Left cardiac atrium (tissue), 4 donors: ENCODE data around the gene LARP1. TPM values are rescaled to one million over a fixed set of nuclear protein-coding genes. Genes with fewer than 3 reads are reported as not detected.
"Not testable (repeated sequence)": the region's sequence is repeated elsewhere in the genome, so short reads cannot be mapped to it uniquely, and the experiment has no call there.

Experiments used
- ATAC-seq, 2 donors: fragments of 200-7000 bp; cut with Tn5 transposase; one replicate each; pipeline ENCODE4 v1.9.1; 2020; ENCODE audit warnings: mild to moderate bottlenecking in 2 of 2, moderate library complexity in 2 of 2
- DNase-seq: peaks from one replicate; pipeline ENCODE4 v3.0.0-alpha.2; 2020
- intact Hi-C, 2 donors: fragments of 100-400 bp; cut with DNase I; formaldehyde crosslinking; loops; one replicate each; pipeline versions ENCODE4 v1.14.1 to v1.15.1; 2022 to 2023
- total RNA-seq, 2 donors: library from RNA; stranded (reverse); fragmentation: NEBNext Ultra II Directional; extraction: Animal tissue kit (Norgen Biotek cat#: 25700); gene quantifications; one replicate each; pipeline ENCODE4 v1.2.1, GENCODE V29; 2021
- donor health status: DM: no; HTN: yes; CAD: no.
- donor health status: DM: no; HTN: yes; CAD: no; lungs with severe emphysema.
- donor health status: DM: yes; HTN: yes; CAD: no.
- donor health status: Dilated cardiomyopathy.

Gene LARP1
- total RNA-seq, 2 donors from 2014 or later, result 105 to 145 TPM

DNA sequence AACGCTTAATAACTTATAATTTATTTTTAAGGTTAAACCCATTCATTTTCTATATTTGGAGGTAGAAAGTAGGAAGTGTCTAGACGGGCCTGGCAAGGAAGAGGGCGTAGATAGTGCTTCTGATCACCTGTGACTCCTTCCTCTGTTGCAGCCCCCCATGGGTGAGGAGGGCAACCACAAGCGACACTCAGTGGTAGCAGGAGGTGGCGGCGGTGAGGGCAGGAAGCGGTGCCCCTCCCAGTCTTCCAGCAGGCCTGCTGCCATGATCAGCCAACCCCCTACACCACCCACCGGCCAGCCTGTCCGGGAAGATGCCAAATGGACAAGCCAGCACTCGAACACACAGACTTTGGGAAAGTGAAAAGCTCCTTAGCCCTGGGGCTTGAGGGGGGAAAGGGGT lies 58.6 kb downstream of the LARP1 start:
- intact Hi-C loops, result loop anchor here (2.0 to 5.0 kb wide), 2 partner anchors 161 to 163 kb away; no protein-coding TSS in a partner anchor
- DNase-seq (no peak), ATAC-seq (peak in 1 of 2 donors; percentile 6)

DNA sequence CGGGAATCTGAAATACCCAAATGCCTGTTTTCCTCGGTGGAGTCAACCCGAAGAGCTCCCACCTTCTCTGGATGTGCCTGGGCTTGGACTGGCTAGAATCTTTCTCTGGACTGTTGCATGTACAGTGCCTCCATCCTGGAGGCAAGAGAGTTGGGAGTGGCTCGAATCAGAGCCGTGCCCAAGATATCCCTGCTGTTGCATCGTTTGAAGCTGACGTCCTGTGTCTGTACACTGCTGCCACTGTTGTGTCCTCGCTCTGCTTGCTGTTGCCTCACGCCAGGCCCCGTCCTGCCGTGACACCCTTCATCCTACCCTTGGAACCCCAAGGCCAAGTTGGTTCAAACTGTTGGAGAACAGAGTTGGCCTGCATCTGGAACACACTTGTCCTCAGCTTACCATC lies 59.8 kb downstream of the LARP1 start:
- ATAC-seq (no peak), DNase-seq (no peak)
- intact Hi-C loops, result no loop called here

DNA sequence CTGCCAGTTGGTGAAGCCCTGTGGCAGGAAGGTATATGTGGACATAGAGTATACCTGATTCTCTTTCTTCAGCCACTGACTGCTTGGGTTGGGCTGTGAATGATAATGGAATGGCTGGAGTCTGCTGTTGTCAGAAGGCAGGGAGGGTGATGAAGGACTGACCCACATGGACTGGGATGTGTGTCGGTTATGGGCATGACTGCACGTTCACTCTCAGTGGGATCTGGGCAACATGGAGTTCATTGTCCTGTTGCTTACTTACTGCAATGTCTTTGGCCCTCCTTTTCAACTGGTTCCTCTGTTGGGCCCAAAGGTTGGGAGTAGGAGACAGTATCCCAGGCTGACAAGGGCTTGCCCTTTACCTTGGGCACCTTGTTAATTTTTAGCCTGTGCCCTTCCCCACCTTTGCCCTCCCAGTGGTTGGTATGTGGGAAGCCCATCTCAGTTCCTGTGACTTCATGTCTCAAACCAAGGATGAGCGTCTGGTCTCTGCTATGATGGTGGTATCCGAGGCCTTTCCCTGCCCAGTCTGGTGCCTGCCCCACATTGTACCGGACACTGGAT lies 60.6 kb downstream of the LARP1 start:
- ATAC-seq, result no peak
- no peak for DNase-seq
- intact Hi-C loops, result no loop called here

DNA sequence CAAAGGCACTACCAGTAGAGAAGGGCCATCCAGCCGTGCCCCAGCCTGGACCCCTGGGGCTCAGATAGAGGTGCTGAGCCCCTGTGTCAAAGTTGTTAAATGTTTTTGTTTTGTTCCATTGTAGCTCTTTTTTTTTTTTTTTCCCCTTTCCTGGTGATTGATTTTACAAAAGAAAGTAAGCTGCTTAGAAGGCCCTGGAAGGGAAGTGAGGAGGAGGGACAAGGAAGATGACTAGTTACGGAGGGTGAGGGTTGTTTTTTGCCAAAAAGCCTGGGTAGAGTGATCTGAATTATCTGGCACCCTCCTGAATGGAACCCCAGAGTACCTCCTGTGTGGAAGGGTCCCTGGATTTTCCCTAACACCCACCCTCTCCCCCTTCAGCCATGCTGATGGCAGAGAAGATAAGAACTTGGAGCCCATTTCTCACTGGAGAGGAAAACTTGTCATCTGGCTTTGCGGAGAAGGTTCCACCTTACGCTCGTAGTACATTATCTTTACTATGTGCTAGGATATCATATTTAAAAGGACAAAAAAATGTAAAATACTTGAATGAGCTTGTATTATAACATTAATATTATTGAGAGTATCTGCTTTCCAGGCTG lies 61.8 kb downstream of the LARP1 start:
- intact Hi-C loops, result no loop called here
- DNase-seq, result no peak
- ATAC-seq, result no peak

DNA sequence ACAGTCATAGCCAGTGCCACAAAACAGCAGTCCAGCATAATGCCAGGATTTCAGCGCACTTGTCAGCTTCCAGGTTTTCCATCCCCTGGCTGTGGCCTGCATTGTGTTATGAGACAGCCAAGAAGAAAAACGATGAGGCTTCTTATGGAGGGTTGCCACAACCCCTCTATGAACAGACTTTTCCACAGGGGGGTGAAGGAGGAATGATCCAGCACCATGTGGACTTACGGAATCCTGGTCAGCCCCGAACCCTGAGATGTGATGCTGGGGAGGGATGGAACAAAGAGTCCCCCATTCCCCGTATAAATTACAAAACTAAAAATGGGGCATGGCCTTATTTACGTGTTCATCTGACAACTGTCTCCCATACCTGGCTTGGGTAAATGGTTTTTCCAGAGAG lies 62.6 kb downstream of the LARP1 start:
- intact Hi-C loops, result no loop called here
- no peak for DNase-seq
- ATAC-seq, result no peak

DNA sequence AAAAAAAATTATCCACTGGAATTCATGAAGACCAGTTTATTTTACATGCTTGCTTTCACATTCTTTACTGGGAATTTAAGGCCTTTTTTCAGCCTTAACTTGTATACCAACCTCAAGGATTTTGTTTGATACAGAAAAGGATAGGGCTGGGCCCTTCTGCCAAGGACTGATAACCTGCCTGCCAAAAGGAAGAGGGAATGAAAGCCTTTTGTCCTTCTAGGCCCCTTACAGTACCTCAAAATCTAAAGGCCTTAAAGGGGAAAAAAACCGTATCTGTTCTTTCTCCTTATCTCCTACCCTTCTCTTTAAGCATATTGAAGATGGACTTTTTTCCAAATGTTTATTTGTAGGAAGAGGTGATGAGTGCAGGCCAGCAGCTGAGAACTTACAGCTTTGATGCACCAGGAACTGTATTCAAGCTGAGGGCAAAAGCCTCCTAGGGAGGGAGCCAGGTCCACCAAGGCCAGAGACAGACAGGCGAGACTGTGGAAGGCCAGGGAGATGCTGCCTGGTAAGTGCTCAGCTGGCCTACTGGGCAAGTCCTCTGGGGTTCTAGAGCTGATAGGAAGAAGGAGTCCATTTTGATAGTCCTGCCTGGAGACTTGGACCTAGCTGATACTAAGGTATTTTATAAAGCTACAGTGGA lies 63.4 kb downstream of the LARP1 start:
- intact Hi-C loops, result no loop called here
- no peak for DNase-seq
- ATAC-seq, result no peak

DNA sequence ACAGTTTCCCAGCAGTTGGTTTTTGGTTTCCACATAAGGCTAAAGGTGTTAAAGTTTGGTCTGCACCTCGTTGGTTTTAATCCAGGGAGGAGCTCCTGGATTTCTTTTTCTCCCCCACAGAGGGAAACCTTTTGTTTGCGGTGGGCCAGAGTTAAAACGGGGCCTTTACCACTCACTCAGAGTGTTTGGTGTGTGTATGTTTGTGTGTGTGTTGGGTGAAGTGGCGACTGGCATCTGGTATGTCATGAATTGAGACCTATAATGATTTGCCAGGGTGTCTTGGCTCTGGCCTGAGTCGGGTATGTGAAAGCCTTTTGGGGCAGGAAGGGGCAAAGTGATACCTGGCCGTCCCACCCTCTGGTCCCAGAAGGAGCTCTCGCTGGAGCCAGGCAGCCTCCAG lies 64.4 kb downstream of the LARP1 start:
- DNase-seq, result no peak
- intact Hi-C loops, result no loop called here
- ATAC-seq, result no peak

DNA sequence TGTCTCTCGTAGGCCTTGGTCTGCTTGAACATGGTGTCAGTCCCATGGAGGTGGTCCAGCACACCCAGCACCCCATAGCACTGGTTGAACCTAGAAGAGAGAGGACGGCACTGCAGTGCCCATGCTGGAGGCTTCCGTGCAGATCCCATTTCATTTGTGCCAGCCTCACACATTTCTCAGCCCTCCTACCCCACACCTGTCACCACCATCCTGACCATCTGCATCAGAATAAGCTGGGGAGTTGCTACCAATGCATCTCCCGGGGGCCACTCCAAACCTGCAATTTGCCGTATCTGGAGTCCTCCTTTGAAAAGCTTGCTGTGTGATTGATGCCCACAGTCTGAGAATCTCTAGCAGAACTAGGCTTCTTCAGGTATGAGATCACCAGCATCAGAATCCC lies 65.2 kb downstream of the LARP1 start:
- DNase-seq, result no peak
- intact Hi-C loops, result no loop called here

DNA sequence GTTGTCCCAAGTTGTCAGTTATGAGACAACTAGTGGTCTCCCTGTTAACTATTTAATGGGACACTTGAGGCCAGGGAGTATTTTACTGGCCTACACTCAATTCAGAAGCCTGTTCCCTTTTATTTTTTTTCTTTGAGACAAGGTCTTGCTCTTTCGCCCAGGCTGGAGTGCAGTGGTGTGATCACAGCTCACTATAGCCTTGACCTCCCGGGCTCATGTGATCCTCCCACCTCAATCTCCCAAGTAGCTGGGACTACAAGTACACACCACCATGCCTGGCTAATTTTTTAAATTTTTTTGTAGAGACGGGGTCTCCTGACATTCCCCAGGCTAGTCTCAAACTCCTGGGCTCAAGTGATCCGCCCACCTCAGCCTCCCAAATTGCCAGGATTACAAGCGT lies 67.7 kb downstream of the LARP1 start:
- ATAC-seq, intact Hi-C loops, DNase-seq: not testable (repeated sequence)

More for the DNA sequence above, 65.2 kb downstream of the LARP1 start:
- ATAC-seq, result no peak

DNA sequence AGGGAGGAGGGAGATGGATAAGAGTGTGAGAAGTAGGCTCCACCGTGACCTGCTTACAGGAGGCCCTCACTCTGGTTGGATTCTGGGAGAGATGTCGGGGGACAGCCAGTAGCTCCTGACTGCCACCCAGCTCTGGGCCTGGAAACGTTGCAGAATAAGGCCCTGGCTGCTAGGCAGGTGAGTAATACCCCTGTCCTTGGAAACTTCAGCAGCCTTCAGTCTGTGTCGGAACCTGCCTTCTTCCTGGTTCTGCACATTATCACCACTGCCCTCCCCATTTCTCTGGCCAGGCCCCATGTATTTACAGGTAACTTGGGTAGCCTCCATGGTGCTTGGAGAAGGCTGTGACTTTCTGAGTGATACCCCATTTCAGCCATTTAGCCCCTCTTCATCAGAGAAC lies 68.4 kb downstream of the LARP1 start:
- ATAC-seq, result no peak
- intact Hi-C loops, result no loop called here
- DNase-seq, result no peak

DNA sequence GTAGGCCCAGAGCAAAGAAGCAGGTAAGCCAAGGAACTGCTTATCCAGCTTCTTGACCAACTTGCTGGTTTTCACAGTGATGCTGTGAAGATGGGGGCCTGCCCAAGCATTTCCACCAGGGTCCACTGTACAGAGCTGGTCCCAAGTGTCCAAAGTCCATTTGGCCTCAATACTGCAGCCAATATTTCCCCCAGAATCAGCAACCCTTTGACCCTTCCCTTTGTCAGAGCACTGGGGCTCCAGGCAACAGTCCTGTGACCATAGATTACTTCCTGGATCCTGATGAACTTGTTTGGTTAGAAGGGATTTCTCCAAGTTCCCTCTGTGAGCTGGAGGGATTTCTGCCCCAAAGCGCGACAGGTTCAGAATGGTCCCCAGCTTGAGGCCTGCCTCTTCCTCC lies 68.9 kb downstream of the LARP1 start:
- ATAC-seq (no peak), DNase-seq (no peak)
- intact Hi-C loops, result no loop called here

DNA sequence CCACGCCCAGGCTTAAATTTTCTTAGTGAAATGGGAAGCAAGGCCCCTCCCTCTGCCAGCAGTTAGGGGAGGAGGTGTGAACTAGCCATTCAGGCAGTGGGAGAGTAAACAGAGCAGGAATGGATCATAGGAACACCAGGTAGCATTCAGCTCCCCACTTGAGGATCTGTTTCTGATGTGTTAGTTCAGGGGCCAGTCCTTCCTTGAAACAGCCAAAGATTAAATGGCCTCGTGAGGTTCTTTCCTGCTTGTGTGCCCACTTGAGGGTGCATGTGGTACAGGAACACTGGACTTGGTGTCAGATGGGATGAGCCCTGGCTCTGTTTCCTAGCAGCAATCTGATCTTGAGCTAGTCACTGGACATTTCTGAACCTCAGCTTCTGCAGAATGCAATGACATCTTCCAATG lies 74.0 kb downstream of the LARP1 start:
- ATAC-seq (no peak), DNase-seq (no peak)
- intact Hi-C loops, result no loop called here

DNA sequence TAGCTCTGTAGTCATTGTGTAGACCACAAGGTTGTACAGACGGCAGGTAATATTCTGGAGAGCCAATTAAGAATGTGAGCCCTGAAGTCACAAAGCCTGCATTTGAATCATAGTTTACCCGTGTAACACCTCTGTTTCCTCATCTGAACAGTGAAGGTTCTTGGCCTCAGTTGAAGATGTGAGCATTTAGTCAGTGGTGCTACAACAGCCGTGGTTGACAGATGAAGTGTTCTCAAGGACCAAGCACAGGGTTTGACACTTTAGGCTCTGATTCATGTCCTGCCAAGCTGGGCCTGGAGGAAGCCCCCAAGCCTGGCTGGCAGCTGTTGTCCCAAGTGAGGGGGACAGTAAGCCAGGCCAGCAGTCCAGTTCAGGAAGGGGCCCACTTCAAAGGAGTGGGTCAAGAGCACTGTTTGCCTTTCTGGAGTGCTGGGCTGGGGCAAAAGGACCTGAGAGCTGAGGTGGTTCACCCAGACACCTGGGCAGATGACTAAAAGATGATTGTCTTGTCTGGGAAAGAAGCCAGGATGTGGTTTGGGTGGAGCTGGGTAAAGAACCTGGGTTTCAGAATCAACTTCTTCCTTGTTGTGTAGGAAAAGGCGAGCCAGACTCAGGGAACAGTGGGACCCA lies 74.5 kb downstream of the LARP1 start:
- no peak for DNase-seq
- ATAC-seq, result peak; percentile 8 to 29
- intact Hi-C loops, result no loop called here

DNA sequence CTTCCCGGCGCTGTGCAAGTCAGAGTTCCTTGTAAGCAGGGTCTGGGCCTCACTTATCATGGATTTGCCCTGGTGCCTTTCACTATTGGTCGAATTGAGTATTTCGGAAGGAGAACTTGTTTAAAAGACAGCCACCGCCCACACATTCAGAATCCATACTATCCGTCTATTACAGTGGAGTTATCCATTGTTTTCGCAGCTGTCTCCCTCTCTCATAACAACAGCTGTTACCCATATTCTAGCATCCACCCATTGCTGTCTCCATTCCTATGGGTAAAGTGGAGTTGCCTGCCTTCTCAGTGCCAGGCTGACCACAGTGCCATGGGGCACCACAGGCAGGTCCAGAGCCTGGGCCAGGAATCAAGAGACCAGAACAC lies 75.0 kb downstream of the LARP1 start:
- no peak for ATAC-seq
- no peak for DNase-seq
- intact Hi-C loops, result no loop called here

DNA sequence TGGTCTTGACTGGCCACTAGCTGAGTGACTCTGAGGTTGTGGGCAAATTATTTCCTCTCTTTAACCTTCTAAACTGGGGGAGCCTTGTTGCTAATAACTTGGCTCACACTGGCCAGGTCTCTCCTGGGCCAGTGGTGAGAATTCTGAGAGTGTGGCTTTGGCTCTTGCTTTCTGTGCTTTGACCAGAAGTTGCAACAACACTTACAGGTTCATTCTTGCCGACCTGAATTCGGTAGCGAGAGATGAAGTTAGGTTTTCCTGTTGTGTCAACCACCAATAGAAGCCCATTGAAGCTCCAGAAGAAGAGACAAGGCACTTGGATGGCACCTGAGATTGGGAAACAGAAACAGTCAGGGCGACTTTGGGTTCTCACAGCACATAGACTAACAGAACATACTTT lies 75.4 kb downstream of the LARP1 start:
- DNase-seq (no peak), ATAC-seq (no peak)
- intact Hi-C loops, result no loop called here

DNA sequence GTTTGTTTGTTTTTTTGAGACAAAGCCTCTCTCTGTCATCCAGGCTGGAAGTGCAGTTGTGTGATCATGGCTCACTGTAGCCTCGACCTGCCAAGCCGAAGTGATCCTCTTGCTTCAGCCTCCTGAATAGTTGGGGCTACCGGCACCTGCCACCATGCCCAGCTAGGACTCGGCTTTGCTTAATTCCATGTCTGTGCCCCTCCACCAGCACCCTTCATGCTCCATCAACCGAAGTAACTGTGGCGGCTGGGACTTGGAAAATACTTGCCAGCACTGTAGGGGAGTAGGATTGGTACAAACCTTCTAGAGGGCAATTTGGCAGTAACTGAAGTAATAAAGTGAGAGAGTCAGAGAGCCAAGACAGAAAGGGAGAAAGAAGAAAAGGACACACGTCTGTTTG lies 76.3 kb downstream of the LARP1 start:
- DNase-seq (no peak), ATAC-seq (no peak)
- intact Hi-C loops, result no loop called here

DNA sequence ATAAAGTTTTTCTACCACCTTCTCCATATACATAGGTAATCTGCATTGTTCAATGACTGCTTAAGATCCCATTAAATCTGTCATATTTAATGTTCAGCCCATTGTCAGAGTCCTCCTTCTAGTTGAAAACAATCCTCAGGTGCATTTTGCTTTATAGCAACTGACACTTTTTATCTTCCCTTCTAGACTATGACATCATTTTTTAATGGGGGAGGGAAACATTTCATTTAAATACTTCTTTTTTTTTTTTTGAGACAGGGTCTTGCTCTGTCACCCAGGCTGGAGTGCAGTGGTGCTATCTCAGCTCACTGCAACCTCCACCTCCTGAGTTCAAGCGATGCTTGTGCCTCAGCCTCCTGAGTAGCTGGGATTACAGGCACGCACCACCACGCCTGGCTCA lies 77.6 kb downstream of the LARP1 start:
- ATAC-seq, DNase-seq, intact Hi-C loops: not testable (repeated sequence)

DNA sequence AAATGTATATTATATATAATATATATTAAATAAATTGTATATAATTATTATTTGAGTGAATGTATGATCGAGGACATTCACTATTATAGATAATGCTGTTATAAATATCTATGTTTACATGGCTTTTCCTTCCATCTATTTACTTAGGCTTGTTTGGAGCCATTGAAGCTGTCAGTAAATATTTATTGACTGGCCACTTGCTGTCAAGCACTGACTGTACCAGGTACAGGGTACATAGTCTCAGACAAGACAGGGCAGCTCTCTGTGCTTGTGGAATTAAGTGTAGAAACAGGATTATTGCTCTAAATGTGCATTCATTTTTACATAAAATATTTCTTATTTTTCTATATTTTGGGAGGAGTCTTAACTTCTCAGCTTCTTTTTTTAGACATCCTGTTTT lies 78.9 kb downstream of the LARP1 start:
- DNase-seq (no peak), ATAC-seq (no peak)

DNA sequence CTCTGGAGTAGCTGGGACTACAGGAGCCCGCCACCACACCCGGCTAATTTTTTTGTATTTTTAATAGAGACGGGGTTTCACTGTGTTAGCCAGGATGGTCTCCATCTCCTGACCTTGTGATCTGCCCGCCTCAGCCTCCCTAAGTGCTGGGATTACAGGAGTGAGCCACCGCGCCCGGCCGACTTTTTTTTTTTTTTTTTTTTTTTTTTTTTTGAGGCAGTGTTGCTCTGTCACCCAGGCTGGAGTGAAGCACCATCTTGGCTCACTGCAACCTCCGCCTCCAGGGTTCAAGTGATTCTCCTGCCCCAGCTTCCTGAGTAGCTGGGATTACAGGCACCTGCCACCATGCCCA lies 80.5 kb downstream of the LARP1 start:
- DNase-seq, intact Hi-C loops: not testable (repeated sequence)
- peak; percentile 3 to 4 for ATAC-seq

More for the DNA sequence above, 78.9 kb downstream of the LARP1 start:
- intact Hi-C loops, result no loop called here

DNA sequence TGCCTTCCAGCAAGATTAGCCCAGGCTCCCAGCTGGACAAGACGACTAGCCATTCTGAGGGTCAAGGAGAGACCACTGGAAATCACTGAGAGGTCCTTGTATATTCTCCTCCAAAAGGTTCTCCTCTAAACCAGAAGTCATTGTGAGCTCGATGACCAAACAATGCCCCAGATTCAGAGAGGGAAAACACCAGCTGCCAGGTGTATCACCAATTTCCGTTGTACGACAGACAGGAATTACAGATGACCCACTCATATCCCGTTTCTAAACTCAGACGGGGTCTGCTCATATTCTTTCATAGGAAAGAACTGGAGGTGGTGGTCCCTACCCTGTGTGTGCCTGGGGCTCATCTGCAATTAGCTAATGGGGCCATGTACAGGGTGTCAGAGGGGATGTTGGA lies 81.0 kb downstream of the LARP1 start:
- ATAC-seq (no peak), DNase-seq (no peak)
- intact Hi-C loops, result no loop called here
